ENCODE data around the gene COL7A1. TPM values are rescaled to one million over a fixed set of nuclear protein-coding genes. Genes with fewer than 3 reads are reported as not detected.

The COL7A1 gene
- total RNA-seq, 1 experiment from 2014 or later: 22.9 TPM

DNA sequence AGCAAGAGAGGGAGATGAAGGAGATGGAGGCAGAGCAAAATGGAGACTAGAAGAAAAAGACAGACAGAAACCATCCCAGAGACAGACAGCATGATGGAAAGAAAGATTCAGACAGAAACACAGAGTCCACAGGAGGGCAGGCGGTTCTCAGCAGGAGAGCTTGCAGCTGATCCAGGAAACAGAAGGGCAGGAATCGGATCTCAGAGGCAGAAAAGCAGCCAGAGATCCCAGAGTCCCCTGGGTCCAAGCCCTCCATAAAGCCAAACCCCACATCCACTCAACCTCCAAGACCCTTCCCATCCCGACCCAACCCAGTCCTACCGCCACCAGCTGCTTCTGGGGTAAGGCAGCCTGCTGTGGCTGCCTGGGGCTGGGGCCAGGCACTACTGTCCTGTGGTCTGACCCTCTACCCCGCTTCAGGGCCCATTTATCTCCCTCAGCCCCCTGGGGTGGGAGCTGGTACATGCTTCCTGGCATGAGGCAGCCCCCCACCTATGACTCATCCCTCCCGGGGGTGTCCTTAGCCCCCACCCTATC lies 31.7 kb downstream of the COL7A1 start, which contains the start of gene UCN2:
Gene UCN2 (minus strand): TSS at position 400 of the 537 bp plus-strand sequence. CDS start 657 bp downstream, outside the sequence.
- TF ChIP-seq, protein P1, sequence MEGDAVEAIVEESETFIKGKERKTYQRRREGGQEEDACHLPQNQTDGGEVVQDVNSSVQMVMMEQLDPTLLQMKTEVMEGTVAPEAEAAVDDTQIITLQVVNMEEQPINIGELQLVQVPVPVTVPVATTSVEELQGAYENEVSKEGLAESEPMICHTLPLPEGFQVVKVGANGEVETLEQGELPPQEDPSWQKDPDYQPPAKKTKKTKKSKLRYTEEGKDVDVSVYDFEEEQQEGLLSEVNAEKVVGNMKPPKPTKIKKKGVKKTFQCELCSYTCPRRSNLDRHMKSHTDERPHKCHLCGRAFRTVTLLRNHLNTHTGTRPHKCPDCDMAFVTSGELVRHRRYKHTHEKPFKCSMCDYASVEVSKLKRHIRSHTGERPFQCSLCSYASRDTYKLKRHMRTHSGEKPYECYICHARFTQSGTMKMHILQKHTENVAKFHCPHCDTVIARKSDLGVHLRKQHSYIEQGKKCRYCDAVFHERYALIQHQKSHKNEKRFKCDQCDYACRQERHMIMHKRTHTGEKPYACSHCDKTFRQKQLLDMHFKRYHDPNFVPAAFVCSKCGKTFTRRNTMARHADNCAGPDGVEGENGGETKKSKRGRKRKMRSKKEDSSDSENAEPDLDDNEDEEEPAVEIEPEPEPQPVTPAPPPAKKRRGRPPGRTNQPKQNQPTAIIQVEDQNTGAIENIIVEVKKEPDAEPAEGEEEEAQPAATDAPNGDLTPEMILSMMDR (conservative IDR thresholded peaks at IDR 0.05): no peak
- H2BK20ac ChIP-seq (ENCODE audit: low read depth, low read length, poor library complexity, severe bottlenecking): no peak within 1 kb of the TSS
- no peak within 1 kb of the TSS for H3T11ph ChIP-seq (ENCODE audit: low read length)
- no peaks in the 10 kb centered on the region; a peak in 1 of 5 replicates for H3K9me3 Mint-ChIP-seq
- H2BK5ac ChIP-seq (ENCODE audit: insufficient read length, low read length): no peak within 1 kb of the TSS
- H3K56ac ChIP-seq (ENCODE audit: insufficient read length, low read depth, low read length): no peak within 1 kb of the TSS
- H3K9ac ChIP-seq (ENCODE audit: extremely low read depth, insufficient read length, low read length): no peak within 1 kb of the TSS
- H3K4me2 ChIP-seq (ENCODE audit: insufficient read depth, insufficient read length, low read length): no peak within 1 kb of the TSS
- H3K9me3 ChIP-seq (ENCODE audit: control insufficient read depth, low read depth, low read length): no peaks in the 10 kb centered on the region
- H3K79me2 ChIP-seq (ENCODE audit: insufficient read depth, low read length): no peaks in the 10 kb centered on the region
- H3K23me2 ChIP-seq (ENCODE audit: insufficient read length, low read depth, low read length, poor library complexity, severe bottlenecking): no peaks in the 10 kb centered on the region
- no peak within 1 kb of the TSS; a peak in 1 of 5 replicates for H3K4me3 Mint-ChIP-seq
- DNase-seq: no peak
- no peak within 1 kb of the TSS for H3K27ac ChIP-seq (ENCODE audit: insufficient read length, low read depth, low read length)
- peaks cover 6% of the 10 kb centered on the region; the same call in 1 of the 2 replicates for H3K4me1 ChIP-seq (ENCODE audit: insufficient read depth, low read length)
- H2AFZ ChIP-seq (ENCODE audit: low read length): no peak within 1 kb of the TSS
- no peak within 1 kb of the TSS for H2BK120ac ChIP-seq (ENCODE audit: low read depth, low read length, poor library complexity, severe bottlenecking)
- no peak within 1 kb of the TSS for H2AK5ac ChIP-seq (ENCODE audit: insufficient read length, low read length)
- peaks cover 2% of the 10 kb centered on the region; the same call in 1 of the 2 replicates for H3K27me3 Mint-ChIP-seq (ENCODE audit: low read depth)
- no peak within 1 kb of the TSS for H2BK15ac ChIP-seq (ENCODE audit: low read depth, low read length)
- no CpG with 5 or more reads among the region's 6 CpGs for WGBS (ENCODE audit: extremely low coverage, insufficient read length, low lambda C conversion rate)
- peaks cover 37 to 48% of the 10 kb centered on the region in 2 experiments for H3K4me1 Mint-ChIP-seq
- H3K23ac ChIP-seq (ENCODE audit: insufficient read length, low read depth, low read length): no peak within 1 kb of the TSS
- H3K14ac ChIP-seq (ENCODE audit: insufficient read depth, low read length): no peak within 1 kb of the TSS
- H3K79me1 ChIP-seq (ENCODE audit: insufficient read depth, low read depth, low read length, poor library complexity, severe bottlenecking): no peaks in the 10 kb centered on the region
- H3K18ac ChIP-seq (ENCODE audit: insufficient read length, low read depth, low read length): no peak within 1 kb of the TSS
- H4K20me1 ChIP-seq (ENCODE audit: control insufficient read depth, insufficient read depth, insufficient read length): no peaks in the 10 kb centered on the region
- H4K91ac ChIP-seq (ENCODE audit: insufficient read length, low read depth, low read length): no peak within 1 kb of the TSS
- no peak within 1 kb of the TSS for H2BK12ac ChIP-seq (ENCODE audit: insufficient read length, low read depth, low read length)
- H4K8ac ChIP-seq (replicated peaks; ENCODE audit: insufficient read length, low read depth, low read length): no peak within 1 kb of the TSS
- peaks cover 0 to 13% (median 0%) of the 10 kb centered on the region in 3 experiments; a peak in 3 of 7 replicates for H3K36me3 Mint-ChIP-seq (ENCODE audit: insufficient read depth in 1 of 3, low read depth in 3 of 3)
- no peak within 1 kb of the TSS for H4K5ac ChIP-seq (ENCODE audit: insufficient read length, low read depth, low read length)
- peak within 1 kb of the TSS; percentile 25 to 76 (median 69); a peak in 6 of 7 replicates for H3K27ac Mint-ChIP-seq
- H3K4ac ChIP-seq (ENCODE audit: low read depth, low read length): no peak within 1 kb of the TSS
- no peaks in the 10 kb centered on the region for H3K27me3 ChIP-seq (ENCODE audit: insufficient read depth, low read length)

Data from H9 (cell line).